ENCODE results near the gene AUTS2. TPM values are rescaled to one million over a fixed set of nuclear protein-coding genes. Genes with fewer than 3 reads are reported as not detected.

AUTS2 gene
- total and polyA plus RNA-seq, 2 of the 8 experiments (the other 6 are each of a cell fraction or from before 2014, with no cell fraction given), result 25.9 to 101 TPM

DNA sequence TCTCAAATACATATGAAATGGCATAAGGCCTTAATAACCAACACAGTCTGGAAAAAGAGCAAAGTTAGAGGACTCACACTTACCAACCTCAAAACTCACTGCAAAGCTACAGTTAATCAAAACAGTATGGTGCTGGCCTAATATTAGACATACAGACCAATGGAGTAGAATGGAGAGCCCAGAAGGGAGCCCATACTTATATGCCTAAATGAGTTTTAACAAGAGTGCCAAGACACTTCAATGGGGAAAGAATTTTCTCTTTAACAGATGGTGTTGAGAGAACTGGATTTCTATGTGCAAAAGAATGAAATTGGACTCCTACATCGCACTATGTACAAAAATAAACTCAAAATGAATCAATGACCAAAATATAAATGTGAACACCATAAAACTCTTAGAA lies 522.6 kb downstream of the AUTS2 start:
- H3K14ac ChIP-seq (ENCODE audit: insufficient read length), result no peak overlapping the region
- H3K23me2 ChIP-seq (ENCODE audit: low read depth, low read length), result no peaks in the 10 kb centered on the region
- no peak overlapping the region for H2BK120ac ChIP-seq (replicated peaks; ENCODE audit: low read depth, low read length)
- H2BK15ac ChIP-seq (ENCODE audit: low read length), result no peak overlapping the region
- no peak overlapping the region for H2BK5ac ChIP-seq (ENCODE audit: low read depth, low read length)
- no peak for TF ChIP-seq SP2 (IDR thresholded peaks at IDR 0.05; ENCODE audit: low read length)
- TF ChIP-seq KDM1A (IDR thresholded peaks at IDR 0.05; ENCODE audit: borderline replicate concordance, low read length), result no peak
- no peak for TF ChIP-seq EZH2 (IDR thresholded peaks at IDR 0.05; ENCODE audit: low read depth, low read length, severe bottlenecking)
- no peak for TF ChIP-seq RXRA (IDR thresholded peaks at IDR 0.05; ENCODE audit: insufficient read depth, low read depth, low read length)
- TF ChIP-seq GTF2F1 (IDR thresholded peaks at IDR 0.05; ENCODE audit: borderline replicate concordance, low read depth, low read length), result no peak
- no peak for TF ChIP-seq ZNF274 (IDR thresholded peaks at IDR 0.05; ENCODE audit: borderline replicate concordance, extremely low read depth, low read length)
- TF ChIP-seq CHD2 (IDR thresholded peaks at IDR 0.05; ENCODE audit: low read length), result no peak
- TF ChIP-seq TAF7 (optimal IDR thresholded peaks at IDR 0.05; ENCODE audit: borderline replicate concordance, low read depth, low read length), result no peak
- no peak for TF ChIP-seq KDM5A (IDR thresholded peaks at IDR 0.05; ENCODE audit: low read length)
- no peak for TF ChIP-seq TAF1 (IDR thresholded peaks at IDR 0.05; ENCODE audit: low read depth, low read length)
- TF ChIP-seq ASH2L (IDR thresholded peaks at IDR 0.05; ENCODE audit: low read length), result no peak
- H3K4me1 ChIP-seq (replicated peaks in 1 of 4; ENCODE audit: control insufficient read depth in 3 of 4, insufficient read depth in 4 of 4, low read length in 3 of 4), result no peaks in the 10 kb centered on the region; a peak in 1 of 7 replicates
- no peak overlapping the region for H2BK20ac ChIP-seq (ENCODE audit: low read length)
- no peak overlapping the region for H3K56ac ChIP-seq (replicated peaks; ENCODE audit: insufficient read length, low read depth, low read length)
- ChIA-PET CTCF (ENCODE audit: partially characterized antibody) (no interaction called here), POLR2A (ENCODE audit: partially characterized antibody) (no interaction called here)
- FAIRE-seq (no peak), DNase-seq (ENCODE audit: low read depth in 1 of 2, low spot score in 2 of 2) (no peak)
- no peaks in the 10 kb centered on the region for H3K79me1 ChIP-seq (ENCODE audit: low read depth, low read length)
- H3K4me3 ChIP-seq (ENCODE audit: extremely low read depth in 1 of 4, insufficient read depth in 2 of 4, low read depth in 3 of 4, low read length in 4 of 4), result no peak overlapping the region
- no peak overlapping the region for H3K4me2 ChIP-seq (ENCODE audit: insufficient read depth in 1 of 2, low read depth in 2 of 2, low read length in 2 of 2)
- no peaks in the 10 kb centered on the region for H3K79me2 ChIP-seq (ENCODE audit: control insufficient read depth in 1 of 2, insufficient read depth in 2 of 2, low read length in 2 of 2)
- H3K27ac ChIP-seq (ENCODE audit: low read depth, low read length), result no peak overlapping the region
- 87% methylated on average over 1 of the region's 1 CpG; no CpG with 5 or more reads in 1 of the 2 experiments for WGBS, 2 experiments (ENCODE audit: extremely low coverage in 1 of 2, insufficient coverage in 1 of 2, insufficient read length in 1 of 2, insufficient replicate concordance in 2 of 2, low coverage in 1 of 2, low lambda C conversion rate in 2 of 2, missing lambda C conversion rate in 1 of 2)
- no peak overlapping the region for H3K18ac ChIP-seq (ENCODE audit: extremely low read depth, low read length)
- H3K27me3 ChIP-seq (replicated peaks in 1 of 4; ENCODE audit: control insufficient read depth in 3 of 4, extremely low read depth in 1 of 4, insufficient read depth in 3 of 4, low read length in 3 of 4), result no peaks in the 10 kb centered on the region
- H3K9ac ChIP-seq (replicated peaks in 1 of 4; ENCODE audit: extremely low read depth in 1 of 4, low read depth in 3 of 4, low read length in 3 of 4), result no peak overlapping the region
- no peak overlapping the region for H2AK5ac ChIP-seq (ENCODE audit: low read depth, low read length)
- no peak overlapping the region for H4K8ac ChIP-seq (ENCODE audit: extremely low read depth, insufficient read depth, low read length)
- H3K4ac ChIP-seq (replicated peaks; ENCODE audit: insufficient read length, low read depth, low read length), result no peak overlapping the region
- no peaks in the 10 kb centered on the region for H4K20me1 ChIP-seq (replicated peaks in 1 of 2; ENCODE audit: control insufficient read depth in 1 of 2, insufficient read depth in 2 of 2, low read length in 2 of 2)
- H4K91ac ChIP-seq (replicated peaks; ENCODE audit: insufficient read length, low read length), result no peak overlapping the region
- H2BK12ac ChIP-seq (ENCODE audit: low read depth, low read length), result no peak overlapping the region
- no peak overlapping the region for H4K5ac ChIP-seq (ENCODE audit: insufficient read length, low read depth, low read length)
- no peaks in the 10 kb centered on the region for H3K36me3 ChIP-seq (ENCODE audit: control insufficient read depth in 2 of 4, insufficient read depth in 4 of 4, low read length in 3 of 4)
- no peak overlapping the region for H2AFZ ChIP-seq (ENCODE audit: low read length)
- H3K23ac ChIP-seq (ENCODE audit: insufficient read length), result no peak overlapping the region
- peaks cover 0 to 6% of the 10 kb centered on the region in 2 experiments; a peak in 1 of 4 replicates for H3K9me3 ChIP-seq (ENCODE audit: insufficient read depth in 2 of 2, low read depth in 1 of 2, low read length in 1 of 2)
